ENCODE results near the gene TROAP. TPM values are rescaled to one million over a fixed set of nuclear protein-coding genes. Genes with fewer than 3 reads are reported as not detected.
A peak's percentile ranks its signal among the peaks of the same experiment; 100 is the strongest.

Gene TROAP
- total and polyA plus RNA-seq, 2 donors (not counting 1 experiment from before 2014, with no cell fraction given): 0.88 to 1.0 TPM

GRCh38 chr12:49296836-49297694, 26.0 kb upstream of the TROAP start:
- Histone ChIP-seq H3K4me2 (replicated peaks; ENCODE audit: low read depth, low read length, poor library complexity, severe bottlenecking) (peak overlapping the region; percentile 81), H4K20me1 (ENCODE audit: control insufficient read depth, insufficient read depth, low read length, poor library complexity, severe bottlenecking) (no peaks in the 10 kb centered on the region), H3K27me3 (replicated peaks in 1 of 4; ENCODE audit: control extremely low read depth in 1 of 4, control insufficient read depth in 3 of 4, insufficient read depth in 4 of 4, low read length in 3 of 4) (peaks cover 0 to 67% (median 34%) of the 10 kb centered on the region in 4 experiments), H3K27ac (ENCODE audit: low read length in 2 of 2) (no peak overlapping the region), H3K9ac (ENCODE audit: low read length) (peak overlapping the region; percentile 51), H3K9me3 (ENCODE audit: control extremely low read depth in 1 of 3, control insufficient read depth in 2 of 3, insufficient read depth in 1 of 3, low read length in 2 of 3) (peaks cover 0 to 18% (median 0%) of the 10 kb centered on the region in 3 donors), H2AFZ (ENCODE audit: insufficient read depth, low read depth, low read length, poor library complexity, severe bottlenecking) (peak overlapping the region; percentile 68), H3K4me3 (ENCODE audit: control extremely low read depth in 1 of 5, extremely low read depth in 1 of 5, insufficient read depth in 1 of 5, low read depth in 2 of 5, low read length in 4 of 5) (peak overlapping the region in 4 of 5 experiments; percentile 22 to 42 (median 26)), H3K36me3 (replicated peaks in 1 of 2; ENCODE audit: control extremely low read depth in 1 of 2, control insufficient read depth in 1 of 2, extremely low read depth in 1 of 2, insufficient read depth in 2 of 2, low read length in 1 of 2) (no peaks in the 10 kb centered on the region), H3K4me1 (ENCODE audit: control insufficient read depth in 2 of 2, insufficient read depth in 2 of 2, low read length in 2 of 2) (peaks cover 30 to 40% of the 10 kb centered on the region in 2 donors), H3K79me2 (ENCODE audit: control insufficient read depth, insufficient read depth, low read length) (no peaks in the 10 kb centered on the region)
- intact Hi-C loops (cut with micrococcal nuclease): loop anchor here (1.0 kb wide), 1 partner anchor 9 kb away; no protein-coding TSS in a partner anchor
- H3K9me3 Mint-ChIP-seq (ENCODE audit: insufficient read depth): no peaks in the 10 kb centered on the region
- ChIA-PET CTCF (interaction anchor here (0.6 to 13.4 kb wide), 12 partner anchors 8 to 444 kb away, joined by 3 to 125 read pairs (median 4); partner anchors contain the start of genes DNAJC22, TMBIM6 and TROAP), POLR2A (interaction anchor here (0.6 kb wide), 1 partner anchor 15 kb away, joined by 3 read pairs; no protein-coding TSS in a partner anchor)
- DNase-seq: no peak
- TF ChIP-seq EZH2 (IDR thresholded peaks at IDR 0.05; ENCODE audit: borderline replicate concordance, insufficient read depth, low read depth, low read length, poor library complexity, severe bottlenecking) (no peak), CTCF (IDR thresholded peaks at IDR 0.05) (peak; percentile 58)
- ATAC-seq (ENCODE audit: low read depth): peak; percentile 57
- no peak overlapping the region for H3K27ac Mint-ChIP-seq
- peak overlapping the region; percentile 79 for H3K4me3 Mint-ChIP-seq
- peaks cover 49% of the 10 kb centered on the region for H3K27me3 Mint-ChIP-seq
- H3K4me1 Mint-ChIP-seq: peaks cover 27% of the 10 kb centered on the region
- 4% methylated on average over 72 of the region's 77 CpGs for WGBS (ENCODE audit: insufficient coverage)
